ENCODE data around the gene EPAS1.

DNA sequence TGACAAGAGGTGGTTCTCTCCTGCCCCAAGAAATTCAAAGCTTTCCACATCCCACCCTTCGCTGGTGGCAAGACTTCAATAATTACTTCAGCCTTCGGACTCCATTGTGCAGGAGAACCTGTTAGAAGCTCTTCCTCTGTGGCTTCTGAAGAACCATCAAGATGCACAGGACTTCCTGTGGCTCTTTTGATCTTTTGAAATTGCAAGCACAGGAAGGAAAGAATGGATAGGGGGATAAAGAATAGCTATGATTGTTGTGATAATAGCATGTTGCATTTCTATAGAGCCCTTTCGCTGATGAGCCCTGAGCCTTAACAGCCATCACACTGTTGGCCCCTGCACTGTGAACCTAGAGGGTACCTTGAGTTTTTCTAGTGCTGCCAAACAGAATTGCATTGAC is 7.4 kb downstream of the EPAS1 start:
- no peak for TF ChIP-seq POLR2AphosphoS5 (IDR thresholded peaks at IDR 0.05)
- TF ChIP-seq, protein P1, sequence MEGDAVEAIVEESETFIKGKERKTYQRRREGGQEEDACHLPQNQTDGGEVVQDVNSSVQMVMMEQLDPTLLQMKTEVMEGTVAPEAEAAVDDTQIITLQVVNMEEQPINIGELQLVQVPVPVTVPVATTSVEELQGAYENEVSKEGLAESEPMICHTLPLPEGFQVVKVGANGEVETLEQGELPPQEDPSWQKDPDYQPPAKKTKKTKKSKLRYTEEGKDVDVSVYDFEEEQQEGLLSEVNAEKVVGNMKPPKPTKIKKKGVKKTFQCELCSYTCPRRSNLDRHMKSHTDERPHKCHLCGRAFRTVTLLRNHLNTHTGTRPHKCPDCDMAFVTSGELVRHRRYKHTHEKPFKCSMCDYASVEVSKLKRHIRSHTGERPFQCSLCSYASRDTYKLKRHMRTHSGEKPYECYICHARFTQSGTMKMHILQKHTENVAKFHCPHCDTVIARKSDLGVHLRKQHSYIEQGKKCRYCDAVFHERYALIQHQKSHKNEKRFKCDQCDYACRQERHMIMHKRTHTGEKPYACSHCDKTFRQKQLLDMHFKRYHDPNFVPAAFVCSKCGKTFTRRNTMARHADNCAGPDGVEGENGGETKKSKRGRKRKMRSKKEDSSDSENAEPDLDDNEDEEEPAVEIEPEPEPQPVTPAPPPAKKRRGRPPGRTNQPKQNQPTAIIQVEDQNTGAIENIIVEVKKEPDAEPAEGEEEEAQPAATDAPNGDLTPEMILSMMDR (IDR thresholded peaks at IDR 0.05): no peak

All from breast epithelium (tissue), 3 donors.